NK-92 treated with Interleukin-12 subunit alpha and Interleukin-12 subunit beta, amount 100 ng/mL, for 24 hours (cell line): ENCODE measurements around the gene SDK2.

Experiments
- DNase-seq: peaks from one replicate; lab custom pipeline; 2025; lab: John Stamatoyannopoulos, UW

The SDK2 gene

GRCh38 chr17:73634629-73635028 lies 9.6 kb downstream of the SDK2 start:
- DNase-seq = no peak

GRCh38 chr17:73633736-73634135 lies 10.5 kb downstream of the SDK2 start:
- DNase-seq = no peak

- no peak for DNase-seq
These were observed 11.7 kb downstream of the SDK2 start for GRCh38 chr17:73632513-73632912.

GRCh38 chr17:73630965-73631595 lies 13.2 kb downstream of the SDK2 start:
- no peak for DNase-seq

- no peak for DNase-seq
These were observed 13.7 kb downstream of the SDK2 start for GRCh38 chr17:73630531-73630930.

- DNase-seq = peak; percentile 24
These were observed 15.3 kb downstream of the SDK2 start for GRCh38 chr17:73628642-73629552.

- DNase-seq = no peak
These were observed 18.1 kb downstream of the SDK2 start for GRCh38 chr17:73625991-73626673.

GRCh38 chr17:73625006-73625405 lies 19.2 kb downstream of the SDK2 start:
- DNase-seq = no peak

- DNase-seq = no peak
These were observed 19.7 kb downstream of the SDK2 start for GRCh38 chr17:73624496-73624988.

- no peak for DNase-seq
These were observed 20.4 kb downstream of the SDK2 start for GRCh38 chr17:73623818-73624217.

- DNase-seq = no peak
These were observed 21.0 kb downstream of the SDK2 start for GRCh38 chr17:73623247-73623646.

GRCh38 chr17:73622381-73622780 lies 21.9 kb downstream of the SDK2 start:
- no peak for DNase-seq

- DNase-seq = no peak
These were observed 22.6 kb downstream of the SDK2 start for GRCh38 chr17:73621685-73622084.

- no peak for DNase-seq
These were observed 23.8 kb downstream of the SDK2 start for GRCh38 chr17:73620414-73620813.

- DNase-seq = no peak
These were observed 26.7 kb downstream of the SDK2 start for GRCh38 chr17:73617501-73617900.

- no peak for DNase-seq
These were observed 27.3 kb downstream of the SDK2 start for GRCh38 chr17:73616873-73617404.

- no peak for DNase-seq
These were observed 27.9 kb downstream of the SDK2 start for GRCh38 chr17:73616120-73616872.

GRCh38 chr17:73614256-73614655 lies 30.0 kb downstream of the SDK2 start:
- DNase-seq = no peak

GRCh38 chr17:73613271-73614233 lies 30.7 kb downstream of the SDK2 start:
- DNase-seq = no peak

GRCh38 chr17:73612031-73612472 lies 32.2 kb downstream of the SDK2 start:
- no peak for DNase-seq
